OCI-LY7 (cell line): ENCODE results near the gene CRACR2B.

Experiments
- EZH2phosphoT487 ChIP-seq: fragments of 200-600 bp; sonication (generic); IDR thresholded peaks from 2 replicates; pipeline ENCODE4 v1.6.1; 2018; ENCODE audit warnings: low read depth, borderline replicate concordance, mild to moderate bottlenecking, mixed run types, antibody characterized with exemption, low read length, moderate library complexity, mixed read lengths
- TF ChIP-seq, protein P1 (sequence below): fragments of 200-600 bp; sonication (generic); conservative IDR thresholded peaks from 2 replicates; pipeline ENCODE4 v1.5.1; 2014; ENCODE audit warnings: mild to moderate bottlenecking, antibody characterized with exemption, low read length, moderate library complexity, mixed read lengths

DNA sequence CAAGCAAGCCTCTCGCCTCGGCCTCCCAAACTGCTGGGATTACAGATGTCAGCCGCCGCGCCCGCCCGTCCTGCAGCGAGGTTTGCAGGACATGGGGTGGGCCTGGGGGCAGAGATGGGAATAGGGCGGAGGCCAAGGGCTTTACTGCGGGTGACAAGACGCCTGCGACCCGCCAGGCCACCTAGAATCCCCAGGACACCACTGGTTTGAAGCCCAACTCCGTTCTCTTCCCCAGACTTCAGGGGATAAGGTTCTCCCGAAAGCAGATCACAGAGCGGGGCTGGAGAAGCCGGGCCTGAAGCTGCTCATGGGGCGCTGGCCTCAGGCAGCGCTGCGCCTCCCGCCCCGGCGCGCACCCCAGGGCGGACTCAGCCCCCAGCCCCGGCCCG, 14.3 kb downstream of the CRACR2B start:
- TF ChIP-seq, protein P1, sequence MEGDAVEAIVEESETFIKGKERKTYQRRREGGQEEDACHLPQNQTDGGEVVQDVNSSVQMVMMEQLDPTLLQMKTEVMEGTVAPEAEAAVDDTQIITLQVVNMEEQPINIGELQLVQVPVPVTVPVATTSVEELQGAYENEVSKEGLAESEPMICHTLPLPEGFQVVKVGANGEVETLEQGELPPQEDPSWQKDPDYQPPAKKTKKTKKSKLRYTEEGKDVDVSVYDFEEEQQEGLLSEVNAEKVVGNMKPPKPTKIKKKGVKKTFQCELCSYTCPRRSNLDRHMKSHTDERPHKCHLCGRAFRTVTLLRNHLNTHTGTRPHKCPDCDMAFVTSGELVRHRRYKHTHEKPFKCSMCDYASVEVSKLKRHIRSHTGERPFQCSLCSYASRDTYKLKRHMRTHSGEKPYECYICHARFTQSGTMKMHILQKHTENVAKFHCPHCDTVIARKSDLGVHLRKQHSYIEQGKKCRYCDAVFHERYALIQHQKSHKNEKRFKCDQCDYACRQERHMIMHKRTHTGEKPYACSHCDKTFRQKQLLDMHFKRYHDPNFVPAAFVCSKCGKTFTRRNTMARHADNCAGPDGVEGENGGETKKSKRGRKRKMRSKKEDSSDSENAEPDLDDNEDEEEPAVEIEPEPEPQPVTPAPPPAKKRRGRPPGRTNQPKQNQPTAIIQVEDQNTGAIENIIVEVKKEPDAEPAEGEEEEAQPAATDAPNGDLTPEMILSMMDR: no peak
- no peak for TF ChIP-seq EZH2phosphoT487
